Measurements from ENCODE around the gene MAST4.

DNA sequence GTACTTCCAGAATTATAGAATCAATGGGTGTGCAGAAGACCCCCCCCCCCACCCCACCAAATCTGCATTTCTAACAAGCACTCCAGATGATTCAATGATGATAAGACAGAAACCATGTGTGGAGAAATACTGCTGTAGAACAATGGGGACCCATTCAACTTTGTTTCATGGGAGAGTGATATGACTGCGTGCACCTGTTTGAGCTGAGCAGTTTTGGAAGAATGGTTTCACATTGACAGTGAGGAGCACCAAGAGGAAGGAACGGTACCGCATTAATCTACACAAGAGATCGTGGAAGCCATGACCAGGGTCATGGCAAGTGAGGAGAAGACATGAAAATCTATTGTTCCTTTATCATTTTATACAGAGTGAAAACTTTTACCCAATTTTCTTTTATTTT is 397.7 kb downstream of the MAST4 start:
- TF ChIP-seq, protein P1, sequence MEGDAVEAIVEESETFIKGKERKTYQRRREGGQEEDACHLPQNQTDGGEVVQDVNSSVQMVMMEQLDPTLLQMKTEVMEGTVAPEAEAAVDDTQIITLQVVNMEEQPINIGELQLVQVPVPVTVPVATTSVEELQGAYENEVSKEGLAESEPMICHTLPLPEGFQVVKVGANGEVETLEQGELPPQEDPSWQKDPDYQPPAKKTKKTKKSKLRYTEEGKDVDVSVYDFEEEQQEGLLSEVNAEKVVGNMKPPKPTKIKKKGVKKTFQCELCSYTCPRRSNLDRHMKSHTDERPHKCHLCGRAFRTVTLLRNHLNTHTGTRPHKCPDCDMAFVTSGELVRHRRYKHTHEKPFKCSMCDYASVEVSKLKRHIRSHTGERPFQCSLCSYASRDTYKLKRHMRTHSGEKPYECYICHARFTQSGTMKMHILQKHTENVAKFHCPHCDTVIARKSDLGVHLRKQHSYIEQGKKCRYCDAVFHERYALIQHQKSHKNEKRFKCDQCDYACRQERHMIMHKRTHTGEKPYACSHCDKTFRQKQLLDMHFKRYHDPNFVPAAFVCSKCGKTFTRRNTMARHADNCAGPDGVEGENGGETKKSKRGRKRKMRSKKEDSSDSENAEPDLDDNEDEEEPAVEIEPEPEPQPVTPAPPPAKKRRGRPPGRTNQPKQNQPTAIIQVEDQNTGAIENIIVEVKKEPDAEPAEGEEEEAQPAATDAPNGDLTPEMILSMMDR (IDR thresholded peaks at IDR 0.05) = no peak
- TF ChIP-seq EZH2 (IDR thresholded peaks at IDR 0.05) (no peak), EZH2phosphoT487 (IDR thresholded peaks at IDR 0.05) (no peak)

Data from neural progenitor cell (in vitro differentiated cells).